COLO668 (cell line): ENCODE measurements around the gene PAPOLG.
"Not testable (repeated sequence)": the region's sequence is repeated elsewhere in the genome, so short reads cannot be mapped to it uniquely, and the experiment has no call there.

Experiments
- DNase-seq: peaks from one replicate; lab custom pipeline; 2025; ENCODE audit not compliant: unreplicated experiment; lab: John Stamatoyannopoulos, UW

PAPOLG gene

DNA sequence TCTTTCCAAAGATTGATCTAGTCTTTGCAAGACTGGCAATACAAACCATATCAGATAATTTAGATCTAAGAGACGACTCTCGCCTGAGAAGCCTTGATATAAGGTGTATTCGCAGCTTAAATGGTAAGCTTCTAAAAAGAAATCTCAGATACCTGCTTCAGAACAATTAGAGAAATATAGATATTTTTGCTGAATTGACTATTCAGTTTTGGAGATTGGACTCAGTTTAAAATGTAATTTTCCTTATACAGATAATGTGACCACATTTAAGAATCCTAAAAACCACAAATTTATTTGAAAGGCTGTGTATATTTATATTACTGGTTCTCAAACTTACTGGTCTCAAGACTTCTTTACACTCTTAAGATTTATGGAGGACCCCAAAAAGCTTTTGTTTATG, 15.4 kb downstream of the PAPOLG start:
- DNase-seq: no peak

- DNase-seq: no peak
These were observed 19.1 kb downstream of the PAPOLG start for GRCh38 chr2:60775048-60775639.

- no peak for DNase-seq
These were observed 22.3 kb downstream of the PAPOLG start for GRCh38 chr2:60778352-60778751.

DNA sequence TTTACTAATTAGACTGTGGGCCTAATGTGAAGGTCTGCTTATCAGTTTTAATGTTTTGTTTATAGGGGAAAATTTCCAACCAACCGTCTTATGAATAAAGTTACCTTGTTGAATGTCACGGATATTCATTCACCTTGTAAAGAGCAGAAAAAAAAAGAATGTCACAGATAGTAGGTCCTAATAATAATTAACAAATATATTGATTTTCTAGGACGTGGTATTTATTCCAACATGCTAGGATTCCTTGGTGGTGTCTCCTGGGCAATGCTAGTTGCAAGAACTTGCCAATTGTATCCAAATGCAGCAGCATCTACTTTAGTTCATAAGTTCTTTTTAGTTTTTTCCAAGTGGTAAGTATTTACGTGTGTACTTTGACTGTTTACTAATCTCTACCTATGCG, 23.4 kb downstream of the PAPOLG start:
- no peak for DNase-seq

DNA sequence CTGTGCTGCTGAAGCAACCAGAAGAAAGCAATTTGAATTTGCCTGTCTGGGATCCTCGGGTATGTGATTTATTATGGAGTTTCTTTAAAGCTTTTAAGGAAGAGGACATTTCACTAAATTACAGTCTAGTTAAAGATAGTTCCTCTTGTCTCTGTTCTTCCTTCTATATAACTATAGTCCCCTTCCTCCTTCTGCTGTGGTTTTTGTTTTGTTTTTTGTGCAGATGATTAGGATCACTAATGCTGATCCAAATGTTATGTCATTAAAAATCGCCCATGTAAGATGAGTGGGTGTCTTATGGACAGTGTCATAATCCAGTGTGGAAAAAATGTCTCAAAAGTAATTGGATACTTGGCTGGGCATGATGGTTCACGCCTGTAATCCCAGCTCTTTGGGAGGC, 24.7 kb downstream of the PAPOLG start:
- no peak for DNase-seq

DNA sequence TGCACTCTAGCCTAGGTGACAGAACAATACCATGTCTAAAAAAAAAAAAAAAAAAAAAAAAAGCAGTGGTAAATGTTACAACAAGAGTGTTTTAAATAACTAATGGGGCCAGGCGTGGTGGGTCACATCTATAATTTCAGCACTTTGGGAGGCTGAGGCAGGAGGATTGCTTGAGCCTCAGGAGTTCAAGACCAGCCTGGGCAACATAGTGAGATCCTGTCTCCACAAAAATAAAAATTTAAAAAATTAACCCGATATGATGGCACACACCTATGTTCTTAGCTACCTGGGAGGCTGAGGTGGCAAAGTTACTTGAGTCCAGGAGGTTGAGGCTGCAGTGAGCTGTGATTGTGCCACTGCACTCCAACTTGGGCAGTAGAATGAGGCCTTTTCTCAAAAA, 37.1 kb downstream of the PAPOLG start:
- DNase-seq: no peak

- DNase-seq: no peak
These were observed 38.3 kb downstream of the PAPOLG start for GRCh38 chr2:60794271-60794863.

DNA sequence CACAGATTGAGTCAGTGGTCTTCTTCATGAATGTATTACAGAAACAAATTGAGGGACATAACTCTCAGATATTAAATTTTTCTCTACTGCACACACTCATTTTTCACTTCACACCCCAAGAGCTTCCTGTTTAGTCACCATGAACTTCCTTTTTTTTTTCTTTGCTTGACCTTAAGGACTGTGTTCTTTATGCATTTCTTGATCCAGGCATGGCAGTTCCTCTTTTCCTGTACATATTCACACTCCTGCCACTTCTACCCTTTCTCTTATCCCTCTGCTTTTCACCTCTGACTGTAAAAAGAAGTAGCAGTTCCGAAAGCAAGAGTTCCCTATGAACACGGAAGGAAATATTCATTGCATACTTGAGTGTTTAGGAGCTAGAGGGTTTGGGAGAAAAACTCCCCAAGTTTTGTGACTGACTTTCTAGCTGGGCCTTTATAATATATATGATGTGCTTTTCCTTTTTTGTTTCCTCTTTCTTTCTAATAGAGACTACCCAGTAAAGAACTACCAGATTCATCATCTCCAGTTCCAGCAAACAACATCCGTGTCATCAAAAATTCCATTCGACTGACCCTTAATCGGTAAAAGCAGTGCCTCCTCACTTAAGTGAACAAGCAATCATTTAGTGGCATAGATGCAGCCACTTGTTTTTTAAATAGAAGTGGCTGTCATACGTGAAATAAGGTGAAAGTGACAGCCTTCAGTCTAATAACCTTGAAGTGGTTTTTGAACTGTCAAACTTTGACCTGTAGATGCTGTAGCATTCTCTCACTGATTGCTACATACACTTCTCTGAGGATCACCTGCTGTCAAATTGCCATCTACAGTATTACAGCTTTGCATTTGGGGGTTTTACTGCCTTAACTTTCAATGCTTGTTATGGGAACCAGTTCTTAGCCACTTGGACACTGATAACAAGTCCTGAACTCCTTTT, 40.8 kb downstream of the PAPOLG start:
- no peak for DNase-seq

DNA sequence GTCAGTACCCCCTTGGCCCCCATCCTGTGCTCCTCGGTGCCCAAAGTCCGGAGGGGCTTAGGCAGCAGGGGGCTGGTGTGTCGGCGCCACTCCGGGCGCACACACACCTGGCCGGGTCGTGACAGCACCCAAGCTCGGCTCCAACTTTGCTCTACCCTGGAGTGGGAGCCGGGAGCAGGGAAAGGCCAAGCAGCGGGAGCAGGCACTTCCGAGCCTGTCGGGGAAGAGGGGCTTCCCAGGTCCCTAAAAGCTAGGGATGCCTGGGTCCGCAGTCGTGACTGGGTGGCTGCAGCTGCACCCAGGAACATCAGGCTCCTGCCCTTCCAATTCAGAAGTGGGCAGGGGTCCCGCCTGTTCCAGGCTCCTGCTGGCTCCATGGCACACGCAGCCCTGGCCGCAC, 48.4 kb downstream of the PAPOLG start:
- DNase-seq: no peak

GRCh38 chr2:60806595-60806987, 50.5 kb downstream of the PAPOLG start:
- DNase-seq: no peak

DNA sequence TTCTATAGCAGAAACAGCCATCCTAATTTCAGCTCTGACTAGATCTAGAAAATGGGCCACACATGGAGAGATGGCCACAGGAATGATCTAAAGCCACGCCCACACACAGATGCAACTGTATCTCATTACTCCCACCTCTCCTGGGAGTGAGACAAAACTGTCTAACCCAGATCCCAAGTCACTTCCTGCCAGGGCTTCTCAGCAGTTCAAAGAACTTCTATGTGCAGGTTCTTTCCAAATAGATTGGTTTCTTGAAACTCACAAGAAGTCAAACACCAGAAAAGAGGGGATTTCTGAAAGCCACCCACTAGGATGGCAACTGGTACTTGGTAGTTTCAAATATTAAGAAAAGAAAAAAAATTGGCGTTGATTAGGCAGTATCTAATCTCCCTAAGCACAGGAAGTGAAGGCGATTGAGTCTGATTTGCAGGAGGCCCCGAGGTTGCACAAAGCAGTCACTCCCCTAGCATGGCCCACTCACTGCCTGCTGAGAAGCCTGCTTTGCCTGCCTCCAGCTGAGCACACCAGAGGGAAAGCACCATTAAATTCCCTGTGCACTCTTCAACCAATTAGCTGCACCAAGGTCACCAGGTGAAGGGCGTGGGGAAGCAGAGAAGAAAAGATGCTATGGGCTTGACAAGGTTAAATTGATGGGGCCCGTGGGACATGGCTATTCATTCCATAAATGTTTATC, 51.1 kb downstream of the PAPOLG start:
- no peak for DNase-seq

GRCh38 chr2:60808330-60808801, 52.3 kb downstream of the PAPOLG start:
- DNase-seq: no peak

DNA sequence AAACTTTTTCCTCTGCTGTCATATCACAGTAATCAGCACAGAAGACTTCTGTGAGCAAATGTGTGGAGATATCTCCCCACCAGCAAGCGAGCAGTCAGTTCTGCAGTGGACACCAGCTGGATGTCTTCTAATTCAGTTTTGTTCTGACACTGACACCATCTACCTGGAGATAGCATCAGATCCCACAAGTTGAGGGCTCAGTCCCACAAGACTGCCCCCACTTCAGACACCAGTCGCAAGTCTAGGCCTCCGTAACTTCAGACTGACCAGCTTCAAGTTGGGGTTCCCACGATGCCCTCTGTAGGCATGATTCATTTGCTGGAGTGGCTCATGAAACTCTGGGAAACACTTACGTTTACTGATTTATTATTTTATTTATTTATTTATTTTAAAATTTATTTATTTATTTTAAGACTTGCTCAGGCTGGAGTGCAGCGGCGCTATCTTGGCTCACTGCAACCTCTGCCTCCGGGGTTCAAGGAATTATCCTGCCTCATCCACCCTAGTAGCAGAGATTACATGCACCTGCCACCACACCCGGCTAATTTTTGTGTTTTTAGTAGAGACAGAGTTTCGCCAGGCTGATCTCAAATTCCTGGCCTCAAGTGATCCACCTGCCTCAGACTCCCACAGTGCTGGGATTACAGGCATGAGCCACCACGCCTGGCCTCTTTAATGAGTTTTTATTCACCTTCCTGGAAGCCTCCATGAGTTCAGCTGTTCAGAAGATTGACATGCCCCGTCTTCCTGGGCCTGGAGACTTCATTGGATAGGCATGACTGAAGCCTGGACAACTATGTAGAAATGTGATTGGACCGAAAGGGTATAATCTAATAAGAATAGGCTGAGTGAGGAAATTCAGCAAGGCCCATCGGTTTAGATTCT, 55.7 kb downstream of the PAPOLG start:
- no peak for DNase-seq

DNA sequence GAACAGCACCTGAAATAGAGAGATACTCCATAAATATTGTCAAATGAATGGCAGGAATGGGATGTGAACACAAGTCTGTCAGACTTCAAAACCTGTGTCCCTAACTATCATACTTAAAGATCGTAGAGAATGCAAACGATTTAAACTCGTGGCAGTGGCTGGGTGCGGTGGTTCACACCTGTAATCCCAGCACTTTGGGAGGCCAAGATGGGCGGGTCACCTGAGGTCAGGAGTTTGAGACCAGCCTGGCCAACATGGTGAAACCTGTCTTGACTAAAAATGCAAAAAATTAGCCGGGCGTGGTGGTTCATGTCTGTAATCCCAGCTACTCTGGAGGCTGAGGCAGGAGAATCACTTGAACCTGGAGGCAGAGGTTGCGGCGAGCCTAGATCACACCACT, 61.1 kb downstream of the PAPOLG start:
- not testable (repeated sequence) for DNase-seq

DNA sequence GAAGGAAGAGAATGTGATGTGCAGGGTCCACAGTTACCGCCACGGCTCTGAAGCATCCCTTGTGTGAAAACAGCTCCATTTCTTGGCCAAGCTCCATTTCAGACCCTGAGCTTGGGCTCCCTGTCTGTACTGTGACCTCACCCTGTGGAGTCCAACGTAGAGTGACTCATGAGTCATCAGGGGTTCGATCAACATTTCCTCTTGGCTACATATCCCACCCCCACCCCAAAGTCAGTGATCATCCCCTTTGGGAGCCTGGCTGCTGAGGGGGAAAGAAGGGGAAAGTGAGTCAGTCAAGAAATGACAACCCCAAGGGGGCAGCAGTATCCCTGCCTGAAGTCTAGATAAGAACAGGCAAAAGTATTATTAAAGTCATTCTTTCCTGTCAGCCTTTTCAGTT, 62.2 kb downstream of the PAPOLG start:
- DNase-seq: no peak

GRCh38 chr2:60819155-60819862, 63.2 kb downstream of the PAPOLG start:
- no peak for DNase-seq

DNA sequence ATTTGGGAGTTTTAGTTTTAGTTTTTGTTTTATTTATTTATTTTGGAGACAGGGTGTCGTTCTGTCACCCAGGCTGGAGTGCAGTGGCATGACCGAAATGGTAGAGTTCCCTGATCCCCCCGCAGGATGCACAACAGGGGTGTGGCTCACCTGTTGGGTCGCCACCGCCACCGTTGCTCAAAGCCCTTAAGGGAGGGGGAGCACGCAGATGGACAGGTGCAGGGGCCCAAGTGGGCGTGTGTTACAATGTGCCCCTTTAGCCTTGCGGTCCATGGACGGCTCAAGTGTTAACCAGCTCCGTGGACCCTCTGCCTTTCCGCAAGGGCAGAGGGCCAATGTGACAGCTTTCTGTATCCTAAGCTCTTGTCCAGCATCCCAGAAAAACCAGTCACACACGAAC, 63.9 kb downstream of the PAPOLG start:
- DNase-seq: no peak

DNA sequence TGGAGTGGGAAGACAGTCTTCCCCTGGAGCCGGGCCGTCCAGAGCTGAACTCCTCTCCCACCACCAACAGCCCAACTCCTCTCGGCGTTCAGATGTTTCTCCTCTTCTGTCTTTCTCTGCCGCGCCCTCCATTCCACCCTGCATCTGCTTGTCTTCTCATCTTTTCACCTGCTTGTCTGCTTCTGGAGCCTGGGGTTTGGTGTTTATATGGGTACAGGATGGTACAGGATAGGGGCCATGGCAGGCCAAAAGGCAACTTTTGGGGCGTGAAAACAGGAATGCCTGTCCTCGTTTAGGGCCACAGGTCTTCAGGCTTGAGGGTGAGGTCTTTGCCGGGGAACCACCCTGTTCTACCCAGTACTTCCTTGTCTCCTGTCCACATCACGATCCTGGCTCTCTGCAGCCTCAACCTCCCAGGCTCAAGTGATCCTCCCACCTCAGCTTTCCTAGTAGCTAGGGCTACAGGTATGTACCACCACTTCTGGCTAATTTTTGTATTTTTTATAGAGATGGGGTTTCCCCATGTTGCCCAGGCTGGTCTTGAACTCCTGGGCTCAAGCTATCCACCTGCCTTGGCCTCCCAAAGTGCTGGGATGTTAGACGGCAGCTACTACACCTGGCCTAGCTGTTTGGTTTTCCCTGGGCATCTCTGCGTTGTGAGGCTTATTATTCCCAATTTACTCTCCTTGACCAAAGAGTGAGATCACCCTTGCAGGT, 64.5 kb downstream of the PAPOLG start:
- no peak for DNase-seq

- DNase-seq: no peak
These were observed 65.0 kb downstream of the PAPOLG start for GRCh38 chr2:60821133-60821469.
